ENCODE measurements around the gene ZGRF1. TPM values are rescaled to one million over a fixed set of nuclear protein-coding genes. Genes with fewer than 3 reads are reported as not detected.

Gene ZGRF1
- total RNA-seq, 3 donors from 2014 or later: 4.9 to 9.4 (median 5.0) TPM

DNA sequence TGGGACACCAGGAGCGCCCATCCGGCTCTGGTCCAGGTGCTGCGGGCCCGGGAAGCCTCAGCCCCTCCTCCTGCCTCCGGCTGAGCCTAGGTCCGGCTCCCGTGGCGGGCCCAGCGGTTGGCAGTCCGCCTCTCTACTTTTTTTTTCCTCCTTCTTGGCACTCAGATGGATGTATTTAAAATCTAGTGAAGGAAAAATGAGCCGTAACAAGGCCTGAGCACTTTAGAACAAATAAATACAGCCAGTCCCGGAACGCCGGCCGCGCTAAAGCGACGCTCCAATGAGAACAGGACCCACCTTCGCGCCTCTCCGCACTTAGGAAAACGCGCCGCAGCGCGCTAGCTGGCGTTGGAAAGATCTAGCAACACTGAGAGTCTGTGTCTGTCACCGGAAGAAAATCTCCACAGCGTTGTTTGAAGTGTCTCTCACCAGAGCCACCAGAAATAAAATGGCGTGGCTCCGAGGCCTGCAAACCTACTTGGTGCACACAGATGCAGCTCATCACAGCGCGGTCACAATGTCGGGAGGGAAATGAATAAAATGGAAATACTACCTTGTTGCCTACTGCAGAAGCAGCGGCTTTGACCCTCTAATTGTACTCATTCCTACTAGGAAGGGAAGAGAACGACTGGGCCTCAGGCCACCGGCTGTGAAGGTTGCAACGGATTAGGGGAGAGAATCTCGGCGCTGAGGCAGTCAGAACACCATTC lies 125.5 kb downstream of the ZGRF1 start:
- Histone ChIP-seq H3K36me3 (no peaks in the 10 kb centered on the region), H3K4me3 (peak overlapping the region in 2 of 3 donors; percentile 47 to 48), H3K9me3 (no peaks in the 10 kb centered on the region), H3K4me1 (peaks cover 5 to 15% of the 10 kb centered on the region in 2 donors), H3K27ac (no peak overlapping the region), H3K27me3 (peaks cover 0 to 81% of the 10 kb centered on the region in 2 donors)
- intact Hi-C loops (cut with DNase I; ENCODE audit: low total_unique reads): no loop called here
- no peak for DNase-seq (ENCODE audit: low spot score in 2 of 2)
- TF ChIP-seq POLR2A (IDR thresholded peaks at IDR 0.05) (no peak), POLR2AphosphoS5 (IDR thresholded peaks at IDR 0.05) (no peak)
- TF ChIP-seq, protein P1, sequence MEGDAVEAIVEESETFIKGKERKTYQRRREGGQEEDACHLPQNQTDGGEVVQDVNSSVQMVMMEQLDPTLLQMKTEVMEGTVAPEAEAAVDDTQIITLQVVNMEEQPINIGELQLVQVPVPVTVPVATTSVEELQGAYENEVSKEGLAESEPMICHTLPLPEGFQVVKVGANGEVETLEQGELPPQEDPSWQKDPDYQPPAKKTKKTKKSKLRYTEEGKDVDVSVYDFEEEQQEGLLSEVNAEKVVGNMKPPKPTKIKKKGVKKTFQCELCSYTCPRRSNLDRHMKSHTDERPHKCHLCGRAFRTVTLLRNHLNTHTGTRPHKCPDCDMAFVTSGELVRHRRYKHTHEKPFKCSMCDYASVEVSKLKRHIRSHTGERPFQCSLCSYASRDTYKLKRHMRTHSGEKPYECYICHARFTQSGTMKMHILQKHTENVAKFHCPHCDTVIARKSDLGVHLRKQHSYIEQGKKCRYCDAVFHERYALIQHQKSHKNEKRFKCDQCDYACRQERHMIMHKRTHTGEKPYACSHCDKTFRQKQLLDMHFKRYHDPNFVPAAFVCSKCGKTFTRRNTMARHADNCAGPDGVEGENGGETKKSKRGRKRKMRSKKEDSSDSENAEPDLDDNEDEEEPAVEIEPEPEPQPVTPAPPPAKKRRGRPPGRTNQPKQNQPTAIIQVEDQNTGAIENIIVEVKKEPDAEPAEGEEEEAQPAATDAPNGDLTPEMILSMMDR (IDR thresholded peaks at IDR 0.05): no peak

DNA sequence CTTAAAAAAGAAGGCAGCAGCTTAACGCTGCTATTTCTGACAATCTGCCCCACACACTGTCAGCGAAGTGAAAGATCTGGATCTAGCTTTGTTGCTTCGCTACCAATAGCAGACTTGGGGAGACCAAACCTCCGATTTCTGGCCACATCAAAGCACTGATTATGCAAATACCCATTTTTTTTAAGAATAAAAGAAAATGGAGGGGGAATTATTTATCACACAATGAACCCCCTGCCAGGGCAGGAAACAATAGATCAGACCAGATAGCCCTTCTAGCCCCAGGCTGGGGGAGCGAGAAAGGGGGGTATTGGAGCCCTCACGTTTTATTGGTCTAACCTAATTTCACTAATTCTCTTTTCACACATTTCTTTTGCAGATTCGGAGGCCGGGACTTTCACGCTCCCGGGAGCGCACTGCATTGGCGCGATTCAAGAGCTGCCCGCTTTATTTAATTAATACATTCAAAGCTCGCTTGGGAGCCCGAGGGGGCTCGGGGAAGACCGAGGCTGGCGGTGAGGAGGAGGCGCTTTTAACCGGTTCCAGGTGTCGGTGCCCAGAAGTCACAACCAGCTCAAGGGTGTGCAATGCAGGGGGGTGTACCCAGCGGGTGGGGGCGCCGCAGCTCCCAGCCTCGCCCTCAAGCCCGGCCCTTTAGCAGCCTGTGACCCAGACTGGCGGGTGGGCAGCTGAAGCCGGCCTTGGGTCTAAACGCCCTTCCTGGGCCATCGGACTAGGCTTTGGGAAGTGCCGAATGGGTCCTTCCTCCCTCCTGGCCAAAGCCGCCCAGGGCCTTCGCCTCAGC lies 126.2 kb downstream of the ZGRF1 start:
- intact Hi-C loops (cut with DNase I; ENCODE audit: low total_unique reads): no loop called here
- Histone ChIP-seq H3K4me3 (peak overlapping the region in 2 of 3 donors; percentile 47 to 48), H3K27ac (no peak overlapping the region), H3K36me3 (no peaks in the 10 kb centered on the region), H3K4me1 (peaks cover 5 to 15% of the 10 kb centered on the region in 2 donors), H3K27me3 (peaks cover 0 to 74% of the 10 kb centered on the region in 2 donors), H3K9me3 (no peaks in the 10 kb centered on the region)
- DNase-seq (ENCODE audit: low spot score in 2 of 2): no peak
- no peak for TF ChIP-seq POLR2AphosphoS5 (IDR thresholded peaks at IDR 0.05)
- TF ChIP-seq, protein P1 (IDR thresholded peaks at IDR 0.05): no peak
- TF ChIP-seq POLR2A (IDR thresholded peaks at IDR 0.05): no peak

DNA sequence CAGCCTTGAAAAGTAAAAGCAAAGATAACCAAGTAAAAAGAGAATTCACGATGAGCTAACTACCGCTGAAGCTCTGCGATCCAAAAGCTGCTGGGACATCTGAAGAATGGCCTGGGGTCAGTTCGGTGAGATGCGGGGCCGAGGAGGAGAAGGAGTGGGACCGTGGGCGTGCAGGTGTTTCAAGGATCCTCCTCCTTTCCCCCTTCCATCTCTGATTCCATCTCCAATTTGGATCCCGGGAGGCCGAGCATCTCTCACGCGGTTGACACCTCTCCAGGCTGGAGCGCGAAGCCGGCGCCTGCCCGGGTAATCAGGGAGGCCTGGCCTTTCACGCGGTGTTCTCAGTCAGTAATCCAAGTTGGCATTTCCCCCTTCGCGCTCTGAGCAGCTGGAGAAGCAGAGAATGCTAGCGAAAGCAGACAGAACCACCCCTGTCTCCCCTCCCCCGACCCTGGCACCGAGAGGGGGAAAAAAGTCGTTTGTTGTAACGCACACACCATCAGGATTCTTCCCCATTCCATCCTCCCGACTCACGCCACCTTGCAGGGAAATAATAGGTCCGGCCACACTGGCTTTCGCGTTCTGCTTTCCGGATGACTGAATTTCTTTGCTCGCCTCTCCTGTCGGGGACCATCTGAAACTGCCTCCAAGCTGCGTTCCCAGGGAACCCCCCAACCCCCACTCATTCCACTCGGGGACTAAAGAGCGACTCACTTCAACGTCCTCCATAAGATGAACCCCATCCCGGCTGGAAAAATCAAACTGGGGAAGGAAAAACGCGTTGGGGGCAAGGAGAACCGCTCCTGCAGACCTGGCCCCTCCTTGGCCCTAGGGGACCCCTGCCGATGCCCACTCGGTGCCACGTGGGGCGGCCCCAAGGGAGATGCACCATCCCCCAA lies 127.2 kb downstream of the ZGRF1 start:
- Histone ChIP-seq H3K4me3 (peak overlapping the region; percentile 11 to 48 (median 47)), H3K27ac (no peak overlapping the region), H3K9me3 (no peaks in the 10 kb centered on the region), H3K4me1 (peaks cover 0 to 15% of the 10 kb centered on the region in 2 donors), H3K36me3 (no peaks in the 10 kb centered on the region), H3K27me3 (peaks cover 0 to 64% of the 10 kb centered on the region in 2 donors)
- intact Hi-C loops (cut with DNase I; ENCODE audit: low total_unique reads): no loop called here
- TF ChIP-seq, protein P1 (IDR thresholded peaks at IDR 0.05): no peak
- TF ChIP-seq POLR2AphosphoS5 (IDR thresholded peaks at IDR 0.05) (no peak), POLR2A (IDR thresholded peaks at IDR 0.05) (no peak)
- DNase-seq (ENCODE audit: low spot score in 2 of 2): no peak

DNA sequence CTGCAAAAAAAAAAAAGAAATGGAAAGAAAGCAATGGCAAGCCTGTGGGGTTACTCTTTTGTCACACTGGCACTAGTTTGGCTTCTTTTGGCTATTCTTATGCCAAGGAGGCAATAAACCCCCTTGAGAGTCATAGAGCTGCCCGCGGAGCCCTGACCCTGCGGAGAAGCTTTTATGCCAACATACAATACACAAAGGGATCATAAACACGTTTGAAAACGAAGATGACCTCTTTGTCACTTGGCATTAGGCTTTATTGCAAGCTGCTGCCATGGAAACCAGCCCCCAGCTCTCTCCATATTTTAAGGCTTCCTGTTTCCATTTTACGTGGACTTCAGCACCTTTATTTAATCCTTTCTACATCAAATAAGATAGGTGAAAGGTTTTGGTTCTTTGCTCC lies 128.4 kb downstream of the ZGRF1 start:
- H3K36me3 ChIP-seq: no peaks in the 10 kb centered on the region
- H3K27ac ChIP-seq: no peak overlapping the region
- peaks cover 0 to 54% of the 10 kb centered on the region in 2 donors for H3K27me3 ChIP-seq
- DNase-seq (ENCODE audit: low spot score in 2 of 2): no peak
- peaks cover 0 to 15% of the 10 kb centered on the region in 2 donors for H3K4me1 ChIP-seq
- H3K4me3 ChIP-seq: no peak overlapping the region
- no peaks in the 10 kb centered on the region for H3K9me3 ChIP-seq
- intact Hi-C loops (cut with DNase I; ENCODE audit: low total_unique reads): no loop called here
- TF ChIP-seq POLR2A (IDR thresholded peaks at IDR 0.05): no peak
- TF ChIP-seq, protein P1 (IDR thresholded peaks at IDR 0.05): no peak
- TF ChIP-seq POLR2AphosphoS5 (IDR thresholded peaks at IDR 0.05): no peak
